ENCODE data around the gene GSTM3.
"Not testable (repeated sequence)": the region's sequence is repeated elsewhere in the genome, so short reads cannot be mapped to it uniquely, and the experiment has no call there.

GSTM3 gene

DNA sequence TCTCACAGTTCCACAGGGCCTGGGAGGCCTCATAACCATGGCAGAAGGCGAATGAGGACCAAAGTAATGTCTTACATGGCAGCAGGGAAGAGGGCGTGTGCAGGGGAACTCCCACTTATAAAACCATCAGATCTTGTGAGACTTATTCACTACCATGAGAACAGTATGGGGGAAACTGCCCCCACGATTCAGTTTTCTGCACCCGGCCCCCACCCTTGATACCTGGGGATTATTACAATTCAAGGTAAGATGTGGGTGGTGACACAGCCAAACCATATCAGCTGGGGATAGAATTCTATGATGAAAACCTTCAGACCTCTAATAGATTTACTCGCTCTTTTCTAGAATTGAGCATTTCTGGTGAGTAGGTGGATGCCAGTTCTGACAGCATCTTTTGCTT, 46.4 kb downstream of the GSTM3 start:
- not testable (repeated sequence) for DNase-seq

- no peak for DNase-seq
These were observed 49.1 kb downstream of the GSTM3 start for GRCh38 chr1:109691759-109692158.

GRCh38 chr1:109689844-109690405, 50.9 kb downstream of the GSTM3 start:
- no peak for DNase-seq

GRCh38 chr1:109687641-109688499, 53.0 kb downstream of the GSTM3 start, which contains the start of gene GSTM1:
TSS of gene GSTM1 (plus strand) at chr1:109687817. CDS start at chr1:109687874, 57 bp downstream.
- no peak for DNase-seq

GRCh38 chr1:109687109-109687508, 53.7 kb downstream of the GSTM3 start:
- DNase-seq: not testable (repeated sequence)

- DNase-seq: not testable (repeated sequence)
These were observed 54.9 kb downstream of the GSTM3 start for GRCh38 chr1:109685890-109686289.

- DNase-seq: not testable (repeated sequence)
These were observed 55.4 kb downstream of the GSTM3 start for GRCh38 chr1:109685399-109685798.

DNA sequence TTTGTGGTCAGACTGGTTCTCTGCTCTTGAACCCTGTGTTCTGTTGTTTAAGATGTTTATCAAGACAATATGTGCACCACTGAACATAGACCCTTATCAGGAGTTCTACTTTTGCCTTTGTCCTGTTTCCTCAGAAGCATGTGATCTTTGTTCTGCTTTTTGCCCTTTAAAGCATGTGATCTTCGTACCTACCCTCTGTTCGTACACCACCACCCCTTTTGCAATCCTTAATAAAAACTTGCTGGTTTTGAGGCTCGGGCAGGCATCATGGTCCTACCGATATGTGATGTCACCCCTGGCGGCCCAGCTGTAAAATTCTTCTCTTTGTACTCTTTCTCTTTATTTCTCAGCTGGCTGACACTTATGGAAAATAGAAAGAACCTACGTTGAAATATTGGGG, 56.1 kb downstream of the GSTM3 start:
- DNase-seq: not testable (repeated sequence)

Measured in NCI-H748 treated with DMSO at 0.1 percent for 48 hours (cell line).